Astrocyte of the spinal cord (primary cell): ENCODE results near the gene ROR1.

ENCODE experiments used
- DNase-seq: peaks from one replicate; pipeline ENCODE4 v3.0.0; 2011; ENCODE audit warnings: low read depth, low spot score
- H3K4me3 ChIP-seq: 2 replicates; pipeline ENCODE4 v1.5.1; 2011; ENCODE audit warnings: low read depth, mild to moderate bottlenecking, low read length, moderate library complexity
- CTCF ChIP-seq: IDR thresholded peaks from 2 replicates; pipeline ENCODE4 v1.5.1; 2012; ENCODE audit warnings: low read depth, mild to moderate bottlenecking, low read length, inconsistent platforms
- in situ Hi-C: cut with HindIII; loops from 2 replicates; pipeline ENCODE4 v1.10.0; 2017; ENCODE audit warnings: low sequenced_read_pairs

The ROR1 gene

GRCh38 chr1:63960326-63960725, 186.5 kb downstream of the ROR1 start:
- in situ Hi-C loops: no loop called here
- no peak overlapping the region for H3K4me3 ChIP-seq

GRCh38 chr1:63966016-63966415, 192.2 kb downstream of the ROR1 start:
- in situ Hi-C loops: no loop called here
- DNase-seq: no peak
- H3K4me3 ChIP-seq: no peak overlapping the region
- no peak for TF ChIP-seq CTCF

More at GRCh38 chr1:63960326-63960725, 186.5 kb downstream of the ROR1 start:
- DNase-seq: no peak
- TF ChIP-seq CTCF: no peak

- in situ Hi-C loops: no loop called here
- no peak for TF ChIP-seq CTCF
- no peak overlapping the region for H3K4me3 ChIP-seq
- DNase-seq: no peak
These were observed 194.1 kb downstream of the ROR1 start for GRCh38 chr1:63967901-63968300.

- no peak for TF ChIP-seq CTCF
- in situ Hi-C loops: no loop called here
- no peak for DNase-seq
These were observed 195.0 kb downstream of the ROR1 start for GRCh38 chr1:63968663-63969440.

GRCh38 chr1:63969441-63969901, 195.7 kb downstream of the ROR1 start:
- TF ChIP-seq CTCF: no peak
- no peak for DNase-seq
- no peak overlapping the region for H3K4me3 ChIP-seq
- in situ Hi-C loops: no loop called here

More at GRCh38 chr1:63968663-63969440, 195.0 kb downstream of the ROR1 start:
- no peak overlapping the region for H3K4me3 ChIP-seq

- TF ChIP-seq CTCF: no peak
- no peak for DNase-seq
- in situ Hi-C loops: no loop called here
- no peak overlapping the region for H3K4me3 ChIP-seq
These were observed 197.7 kb downstream of the ROR1 start for GRCh38 chr1:63971557-63971956.
